OCI-LY1 (cell line): ENCODE measurements around the gene ZNF672.

ENCODE experiments used
- CTCF ChIP-seq: fragments of 200-600 bp; sonication (generic), shearing (Covaris generic); IDR thresholded peaks from 2 replicates; pipeline ENCODE4 v1.5.1; 2017; ENCODE audit warnings: mild to moderate bottlenecking, antibody characterized with exemption, low read length, moderate library complexity, mixed read lengths
- EZH2 ChIP-seq: fragments of 200-600 bp; sonication (generic), shearing (Covaris generic); IDR thresholded peaks from 2 replicates; pipeline ENCODE4 v1.8.0; 2017; ENCODE audit warnings: borderline replicate concordance, mixed run types, mild to moderate bottlenecking, antibody characterized with exemption, low read length, moderate library complexity, mixed read lengths

GRCh38 chr1:248810727-248811513 is 27.1 kb upstream of the ZNF672 start:
- TF ChIP-seq EZH2, result no peak
- TF ChIP-seq CTCF, result no peak
